Activated CD8-positive, alpha-beta T cell treated with anti-CD3 and anti-CD28 coated beads for 36 hours (primary cell): Measurements from ENCODE around the gene NMUR1. TPM values are rescaled to one million over a fixed set of nuclear protein-coding genes. Genes with fewer than 3 reads are reported as not detected.
"Not testable (repeated sequence)": the region's sequence is repeated elsewhere in the genome, so short reads cannot be mapped to it uniquely, and the experiment has no call there.

Source experiments
- ATAC-seq: fragments of 200-7000 bp; cut with Tn5 transposase; one replicate; pipeline ENCODE4 v1.10.0; 2021; ENCODE audit warnings: mild to moderate bottlenecking, moderate library complexity
- CTCF ChIA-PET: fragments of 350-600 bp; sonication (Branson Sonifier 250); formaldehyde crosslinking; loops from one replicate; lab custom pipeline; 2021; ENCODE audit warnings: antibody characterized with exemption; lab: Charles Lee
- POLR2A ChIA-PET: fragments of 350-600 bp; sonication (Branson Sonifier 250); formaldehyde crosslinking; loops from one replicate; lab custom pipeline; 2021; ENCODE audit warnings: antibody characterized with exemption; lab: Charles Lee
- DNase-seq: peaks from one replicate; pipeline ENCODE4 v3.0.0-alpha.2; 2020
- H3K27ac Mint-ChIP-seq: one replicate; pipeline ENCODE4 v1.8.0; 2021; ENCODE audit warnings: mild to moderate bottlenecking, mixed read lengths
- H3K27me3 Mint-ChIP-seq: one replicate; pipeline ENCODE4 v1.8.0; 2021; ENCODE audit warnings: mixed read lengths
- H3K36me3 Mint-ChIP-seq: one replicate; pipeline ENCODE4 v1.8.0; 2021; ENCODE audit warnings: low read depth, mixed read lengths
- H3K4me1 Mint-ChIP-seq: one replicate; pipeline ENCODE4 v1.8.0; 2021; ENCODE audit warnings: low read depth, mixed read lengths
- H3K4me3 Mint-ChIP-seq: one replicate; pipeline ENCODE4 v1.8.0; 2021; ENCODE audit warnings: mild to moderate bottlenecking, moderate library complexity, mixed read lengths
- H3K9me3 Mint-ChIP-seq: one replicate; pipeline ENCODE4 v1.8.0; 2021; ENCODE audit warnings: mixed read lengths
- intact Hi-C: fragments of 100-400 bp; cut with micrococcal nuclease; formaldehyde crosslinking; loops from one replicate; pipeline ENCODE4 v1.10.0; 2022
- total RNA-seq, 2 experiments: library from RNA; stranded (reverse); gene quantifications; one replicate each; pipeline ENCODE4 v1.2.3, GENCODE V29; 2021
- TF ChIP-seq, protein P1 (sequence below): fragments of 200-600 bp; IDR thresholded peaks from one replicate; pipeline ENCODE4 v1.8.0; 2022; ENCODE audit warnings: antibody characterized with exemption, mild to moderate bottlenecking

Gene NMUR1
- total RNA-seq, 2 experiments from 2014 or later, result 0.09 TPM; not detected in 1

DNA sequence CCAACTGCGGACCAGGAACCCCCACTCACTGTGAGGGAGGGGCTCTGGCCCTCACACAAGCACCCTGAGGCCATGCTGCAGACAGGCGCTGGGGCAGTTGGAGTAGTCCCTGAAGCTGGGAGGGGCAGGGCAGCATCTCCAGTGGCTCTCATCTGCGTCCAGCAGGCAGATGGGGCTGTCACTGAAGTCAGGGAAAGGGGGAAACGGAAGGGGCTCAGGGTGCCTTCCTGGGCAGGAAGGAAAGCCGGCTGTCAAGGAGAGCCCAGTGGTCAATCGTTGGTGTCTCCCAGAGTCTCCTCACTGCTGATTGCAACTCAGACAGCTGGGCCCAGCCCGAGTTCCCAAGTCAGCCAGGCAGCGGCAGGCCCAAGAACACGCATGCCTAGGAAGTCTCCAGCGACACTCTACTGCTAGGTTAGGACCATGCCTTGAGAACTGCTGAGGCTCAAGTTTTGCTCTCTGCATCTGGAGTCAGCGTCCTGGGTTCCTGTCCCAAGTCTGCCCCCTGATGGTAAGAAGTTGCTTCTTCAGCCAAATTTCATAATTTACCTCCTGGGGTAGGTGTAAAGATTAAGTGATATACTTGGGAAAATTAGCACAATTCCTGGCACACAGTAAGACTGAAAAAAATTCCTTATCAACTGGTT is 27.4 kb upstream of the NMUR1 start:
- peaks cover 25% of the 10 kb centered on the region for H3K4me1 Mint-ChIP-seq
- intact Hi-C loops, result loop anchor here (5.0 kb wide), 1 partner anchor 40 kb away; no protein-coding TSS in a partner anchor
- CTCF ChIA-PET, result interaction anchor here (0.6 to 7.6 kb wide), 20 partner anchors 9 to 1191 kb away, joined by 3 to 64 read pairs (median 4); partner anchors contain the start of gene NMUR1
- H3K9me3 Mint-ChIP-seq, result peaks cover 11% of the 10 kb centered on the region
- H3K27me3 Mint-ChIP-seq, result no peaks in the 10 kb centered on the region
- ATAC-seq (peak; percentile 96), DNase-seq (peak; percentile 74)
- TF ChIP-seq, protein P1, sequence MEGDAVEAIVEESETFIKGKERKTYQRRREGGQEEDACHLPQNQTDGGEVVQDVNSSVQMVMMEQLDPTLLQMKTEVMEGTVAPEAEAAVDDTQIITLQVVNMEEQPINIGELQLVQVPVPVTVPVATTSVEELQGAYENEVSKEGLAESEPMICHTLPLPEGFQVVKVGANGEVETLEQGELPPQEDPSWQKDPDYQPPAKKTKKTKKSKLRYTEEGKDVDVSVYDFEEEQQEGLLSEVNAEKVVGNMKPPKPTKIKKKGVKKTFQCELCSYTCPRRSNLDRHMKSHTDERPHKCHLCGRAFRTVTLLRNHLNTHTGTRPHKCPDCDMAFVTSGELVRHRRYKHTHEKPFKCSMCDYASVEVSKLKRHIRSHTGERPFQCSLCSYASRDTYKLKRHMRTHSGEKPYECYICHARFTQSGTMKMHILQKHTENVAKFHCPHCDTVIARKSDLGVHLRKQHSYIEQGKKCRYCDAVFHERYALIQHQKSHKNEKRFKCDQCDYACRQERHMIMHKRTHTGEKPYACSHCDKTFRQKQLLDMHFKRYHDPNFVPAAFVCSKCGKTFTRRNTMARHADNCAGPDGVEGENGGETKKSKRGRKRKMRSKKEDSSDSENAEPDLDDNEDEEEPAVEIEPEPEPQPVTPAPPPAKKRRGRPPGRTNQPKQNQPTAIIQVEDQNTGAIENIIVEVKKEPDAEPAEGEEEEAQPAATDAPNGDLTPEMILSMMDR, result peak; percentile 51
- H3K27ac Mint-ChIP-seq, result no peak overlapping the region
- POLR2A ChIA-PET, result interaction anchor here (0.9 to 1.1 kb wide), 2 partner anchors 12 to 44 kb away, joined by 3 to 4 read pairs; no protein-coding TSS in a partner anchor
- H3K36me3 Mint-ChIP-seq, result peaks cover 5% of the 10 kb centered on the region
- no peak overlapping the region for H3K4me3 Mint-ChIP-seq

DNA sequence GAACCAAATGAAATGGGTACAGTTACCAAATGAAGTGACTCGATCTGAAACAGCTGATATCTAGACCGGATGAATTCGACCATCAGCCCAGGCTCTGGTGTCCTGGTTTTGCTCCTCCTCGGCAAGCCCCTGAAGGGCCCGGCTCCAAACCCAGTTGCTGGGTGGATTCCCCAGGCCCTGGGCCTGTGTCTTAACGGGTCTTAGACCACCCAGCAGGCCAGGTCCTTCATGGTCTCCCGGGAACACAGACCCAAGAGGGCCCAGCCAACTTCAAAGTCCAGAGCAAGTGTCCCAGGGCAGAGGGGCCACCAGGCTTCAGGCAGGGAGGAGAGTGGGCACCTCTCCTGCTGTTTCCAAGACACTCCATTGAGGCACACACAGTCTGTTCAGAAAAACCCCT is 26.7 kb upstream of the NMUR1 start:
- peaks cover 25% of the 10 kb centered on the region for H3K4me1 Mint-ChIP-seq
- H3K4me3 Mint-ChIP-seq, result no peak overlapping the region
- ATAC-seq (no peak), DNase-seq (no peak)
- peaks cover 5% of the 10 kb centered on the region for H3K36me3 Mint-ChIP-seq
- intact Hi-C loops, result loop anchor here (5.0 kb wide), 1 partner anchor 40 kb away; no protein-coding TSS in a partner anchor
- TF ChIP-seq, protein P1, result no peak
- CTCF ChIA-PET, result interaction anchor here (0.5 to 7.6 kb wide), 6 partner anchors 26 to 775 kb away, joined by 3 to 64 read pairs (median 5); partner anchors contain the start of gene NMUR1
- H3K27ac Mint-ChIP-seq, result no peak overlapping the region
- H3K9me3 Mint-ChIP-seq, result peaks cover 11% of the 10 kb centered on the region
- H3K27me3 Mint-ChIP-seq, result no peaks in the 10 kb centered on the region
- POLR2A ChIA-PET, result no interaction called here

DNA sequence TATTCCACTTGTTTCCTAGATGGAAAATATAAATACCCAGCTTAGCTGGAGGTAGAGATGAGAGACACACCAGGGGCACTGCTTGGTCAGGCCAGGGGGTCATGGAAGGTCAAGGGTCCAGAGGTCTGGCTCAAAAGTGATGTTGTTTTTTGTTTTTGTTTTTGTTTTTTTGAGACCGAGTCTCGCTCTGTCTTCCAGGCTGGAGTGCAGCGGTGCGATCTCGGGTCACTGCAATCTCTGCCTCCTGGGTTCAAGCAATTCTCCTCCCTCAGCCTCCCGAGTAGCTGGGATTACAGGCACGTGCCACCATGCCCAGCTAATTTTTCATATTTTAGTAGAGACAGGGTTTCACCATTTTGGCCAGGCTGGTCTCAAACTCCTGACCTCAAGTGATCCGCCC is 26.3 kb upstream of the NMUR1 start:
- Mint-ChIP-seq H3K4me1 (peaks cover 25% of the 10 kb centered on the region), H3K9me3 (peaks cover 11% of the 10 kb centered on the region)
- CTCF ChIA-PET, result interaction anchor here (0.5 to 7.6 kb wide), 9 partner anchors 25 to 775 kb away, joined by 3 to 64 read pairs (median 5); partner anchors contain the start of gene NMUR1
- H3K27me3 Mint-ChIP-seq, POLR2A ChIA-PET, DNase-seq, H3K36me3 Mint-ChIP-seq, H3K27ac Mint-ChIP-seq, ATAC-seq, H3K4me3 Mint-ChIP-seq: not testable (repeated sequence)
- intact Hi-C loops, result loop anchor here (5.0 kb wide), 1 partner anchor 39 kb away; no protein-coding TSS in a partner anchor

DNA sequence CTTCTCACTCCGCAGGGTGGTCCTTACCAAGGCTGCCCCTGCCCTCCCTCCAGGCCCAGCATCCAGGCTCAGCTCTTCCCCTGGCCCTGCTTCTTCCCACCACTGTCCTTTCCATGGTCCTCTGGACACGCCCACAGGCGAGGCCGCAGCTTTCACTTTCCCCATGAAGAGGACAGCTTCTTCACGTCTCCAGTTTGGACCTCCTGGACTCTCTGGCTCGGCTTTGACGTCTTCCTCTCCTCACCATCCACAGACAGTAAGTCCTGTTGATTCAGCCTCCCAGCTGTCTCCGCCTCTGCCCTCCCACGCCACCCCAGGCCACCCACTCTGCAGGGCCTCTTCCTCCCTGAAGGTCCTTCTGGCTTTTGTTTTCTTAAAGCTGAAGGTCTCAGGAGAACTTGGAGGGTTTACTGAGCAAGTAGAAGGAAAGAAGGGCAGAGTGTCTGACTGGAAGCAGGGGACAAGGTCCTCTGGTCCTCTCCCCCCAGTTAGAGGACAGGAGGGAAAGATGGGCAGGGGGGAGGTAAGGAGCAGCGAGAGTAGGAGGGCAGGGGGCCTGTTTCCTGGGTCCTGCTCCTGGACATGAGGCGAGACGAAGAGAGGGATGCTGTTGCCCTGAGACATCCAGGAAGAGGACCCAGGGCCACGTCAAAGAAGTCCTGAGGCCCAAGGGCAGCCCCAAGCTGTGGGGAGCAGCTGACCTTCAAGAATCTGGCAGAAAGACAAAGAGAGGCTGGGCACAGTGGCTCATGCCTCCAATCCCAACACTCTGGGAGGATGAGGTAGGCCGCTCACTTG is 24.7 kb upstream of the NMUR1 start:
- ATAC-seq (no peak), DNase-seq (peak; percentile 16)
- peak overlapping the region; percentile 50 for H3K4me3 Mint-ChIP-seq
- CTCF ChIA-PET, result interaction anchor here (1.5 to 7.6 kb wide), 7 partner anchors 9 to 72 kb away, joined by 4 to 64 read pairs (median 5); partner anchors contain the start of gene NMUR1
- H3K4me1 Mint-ChIP-seq, result peaks cover 25% of the 10 kb centered on the region
- H3K9me3 Mint-ChIP-seq, result peaks cover 11% of the 10 kb centered on the region
- intact Hi-C loops, result loop anchor here (5.0 kb wide), 1 partner anchor 38 kb away; no protein-coding TSS in a partner anchor
- peak overlapping the region; percentile 67 for H3K27ac Mint-ChIP-seq
- peaks cover 5% of the 10 kb centered on the region for H3K36me3 Mint-ChIP-seq
- H3K27me3 Mint-ChIP-seq, result no peaks in the 10 kb centered on the region
- TF ChIP-seq, protein P1, result no peak
- POLR2A ChIA-PET, result interaction anchor here (0.6 kb wide), 1 partner anchor 12 kb away, joined by 4 read pairs; no protein-coding TSS in a partner anchor

DNA sequence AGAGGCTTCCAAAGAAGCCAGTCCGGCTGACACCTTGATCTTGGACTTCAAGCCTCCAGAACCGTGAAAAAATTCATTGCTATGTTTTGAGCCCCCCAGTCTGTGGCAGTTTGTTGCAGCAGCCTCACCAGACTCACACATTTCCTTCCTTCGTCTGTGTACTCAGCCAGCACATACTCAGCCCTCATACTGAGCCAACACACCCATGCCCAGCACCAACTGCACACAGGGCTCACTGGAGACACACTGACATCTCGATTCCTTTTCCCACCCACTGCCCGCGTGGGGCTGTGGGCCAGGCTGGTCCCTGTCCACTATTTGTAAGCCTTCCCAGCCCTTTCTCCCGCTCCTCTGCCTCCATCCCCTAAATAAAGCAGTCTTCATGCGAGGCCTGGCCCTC is 24.1 kb upstream of the NMUR1 start:
- Mint-ChIP-seq H3K9me3 (peaks cover 11% of the 10 kb centered on the region), H3K36me3 (peaks cover 5% of the 10 kb centered on the region), H3K4me3 (peak overlapping the region; percentile 50), H3K4me1 (peaks cover 26% of the 10 kb centered on the region), H3K27me3 (no peaks in the 10 kb centered on the region), H3K27ac (peak overlapping the region; percentile 67)
- TF ChIP-seq, protein P1, result no peak
- no peak for DNase-seq
- intact Hi-C loops, result no loop called here
- ChIA-PET POLR2A (interaction anchor here (0.6 kb wide), 1 partner anchor 12 kb away, joined by 4 read pairs; no protein-coding TSS in a partner anchor), CTCF (interaction anchor here (2.0 to 7.6 kb wide), 4 partner anchors 10 to 72 kb away, joined by 5 to 64 read pairs (median 22); partner anchors contain the start of gene NMUR1)
- no peak for ATAC-seq
